IMR-90 (cell line): Measurements from ENCODE around the gene ZNF750. TPM values are rescaled to one million over a fixed set of nuclear protein-coding genes. Genes with fewer than 3 reads are reported as not detected.

Experiments used
- ATAC-seq: fragments of 200-7000 bp; cut with Tn5 transposase; 2 replicates; pipeline ENCODE4 v1.9.1; 2020; ENCODE audit warnings: low read depth, mild to moderate bottlenecking, moderate library complexity
- BruUV-seq: library from RNA; stranded (reverse); fragments of 400-500 nt; replicated peaks from 2 replicates; lab custom pipeline; 2021; lab: Mats Ljungman, UMichigan
- CTCF ChIA-PET: fragments of 300-600 bp; formaldehyde crosslinking; extraction: SDS; loops from one replicate; lab custom pipeline; 2021; ENCODE audit warnings: antibody characterized with exemption; lab: Yijun Ruan, JAX
- POLR2A ChIA-PET: fragments of 300-600 bp; sonication (Branson Sonifier 250); formaldehyde crosslinking; loops from one replicate; lab custom pipeline; 2022; ENCODE audit warnings: antibody characterized with exemption; ENCODE audit not compliant: unreplicated experiment; lab: Charles Lee
- DNase-seq: peaks from one replicate; pipeline ENCODE4 v3.0.0; 2013
- H2AFZ ChIP-seq: replicated peaks from 2 replicates; pipeline ENCODE3; 2013; ENCODE audit warnings: low read length, mild to moderate bottlenecking; ENCODE audit not compliant: poor library complexity
- H2AK5ac ChIP-seq: 2 replicates; pipeline ENCODE4 v1.6.1; 2013; ENCODE audit warnings: low read depth, low read length, inconsistent platforms
- H2AK9ac ChIP-seq: replicated peaks from 2 replicates; pipeline ENCODE3; 2013; ENCODE audit warnings: mild to moderate bottlenecking, low read depth, low read length, moderate library complexity; ENCODE audit not compliant: poor library complexity
- H2BK120ac ChIP-seq: 2 replicates; pipeline ENCODE4 v1.6.1; 2013; ENCODE audit warnings: low read depth, low read length, inconsistent platforms
- H2BK15ac ChIP-seq: 3 replicates; pipeline ENCODE4 v1.6.1; 2013; ENCODE audit warnings: low read depth, low read length, inconsistent platforms
- H2BK20ac ChIP-seq: 2 replicates; pipeline ENCODE4 v1.6.1; 2013; ENCODE audit warnings: low read depth, mild to moderate bottlenecking, inconsistent platforms, low read length, moderate library complexity
- H2BK5ac ChIP-seq: 2 replicates; pipeline ENCODE4 v1.6.1; 2013; ENCODE audit warnings: mild to moderate bottlenecking, low read depth, low read length, inconsistent platforms; ENCODE audit not compliant: poor library complexity, severe bottlenecking
- H3K14ac ChIP-seq: replicated peaks from 2 replicates; pipeline ENCODE4 v1.6.1; 2013; ENCODE audit warnings: low read depth, low read length, inconsistent platforms
- H3K18ac ChIP-seq: 2 replicates; pipeline ENCODE4 v1.6.1; 2013; ENCODE audit warnings: low read depth, low read length, control low read depth
- H3K23ac ChIP-seq: 2 replicates; pipeline ENCODE4 v1.6.1; 2013; ENCODE audit warnings: low read depth, low read length, inconsistent platforms
- H3K27ac ChIP-seq: 2 replicates; pipeline ENCODE4 v1.5.1; 2013; ENCODE audit warnings: mild to moderate bottlenecking, control low read depth, low read length; ENCODE audit not compliant: insufficient read depth
- H3K27me3 ChIP-seq: 2 replicates; pipeline ENCODE4 v1.6.1; 2013; ENCODE audit warnings: low read length; ENCODE audit not compliant: control insufficient read depth, insufficient read depth
- H3K36me3 ChIP-seq: 2 replicates; pipeline ENCODE4 v1.6.1; 2013; ENCODE audit warnings: low read length, mixed read lengths; ENCODE audit not compliant: control insufficient read depth, insufficient read depth
- H3K4ac ChIP-seq: 2 replicates; pipeline ENCODE4 v1.6.1; 2013; ENCODE audit warnings: low read depth, low read length, inconsistent platforms
- H3K4me1 ChIP-seq: 2 replicates; pipeline ENCODE4 v1.6.1; 2013; ENCODE audit warnings: low read length, mixed read lengths; ENCODE audit not compliant: control insufficient read depth, insufficient read depth
- H3K4me2 ChIP-seq: 2 replicates; pipeline ENCODE4 v1.6.1; 2013; ENCODE audit warnings: low read depth, mild to moderate bottlenecking, control low read depth, low read length, moderate library complexity
- H3K4me3 ChIP-seq: 2 replicates; pipeline ENCODE4 v1.5.1; 2013; ENCODE audit warnings: low read depth, mild to moderate bottlenecking, control low read depth, low read length, moderate library complexity; ENCODE audit not compliant: insufficient read depth
- H3K56ac ChIP-seq: 2 replicates; pipeline ENCODE4 v1.6.1; 2013; ENCODE audit warnings: low read length, inconsistent platforms; ENCODE audit not compliant: insufficient read depth; ENCODE audit errors: extremely low read depth
- H3K79me1 ChIP-seq, 2 experiments: 2 replicates each; pipeline ENCODE4 v1.6.1; 2013; ENCODE audit warnings: low read length in 2 of 2, inconsistent platforms in 1 of 2, low read depth in 1 of 2
- H3K9ac ChIP-seq: 2 replicates; pipeline ENCODE4 v1.6.1; 2013; ENCODE audit warnings: low read depth, low read length, control low read depth
- H3K9me1 ChIP-seq: 2 replicates; pipeline ENCODE4 v1.6.1; 2013; ENCODE audit warnings: low read length, inconsistent platforms; ENCODE audit not compliant: insufficient read depth
- H3K9me3 ChIP-seq: 2 replicates; pipeline ENCODE4 v1.6.1; 2013; ENCODE audit warnings: low read length; ENCODE audit not compliant: control insufficient read depth, insufficient read depth
- H4K20me1 ChIP-seq: 2 replicates; pipeline ENCODE4 v1.6.1; 2013; ENCODE audit warnings: low read length, inconsistent platforms; ENCODE audit not compliant: insufficient read depth
- H4K5ac ChIP-seq: 2 replicates; pipeline ENCODE4 v1.6.1; 2013; ENCODE audit warnings: mild to moderate bottlenecking, low read depth, low read length, control low read depth
- H4K8ac ChIP-seq, 2 experiments: 2 replicates each; pipeline ENCODE4 v1.6.1; 2013; ENCODE audit warnings: low read depth in 2 of 2, low read length in 2 of 2, control low read depth in 1 of 2, inconsistent platforms in 1 of 2
- H4K91ac ChIP-seq: 2 replicates; pipeline ENCODE4 v1.6.1; 2013; ENCODE audit warnings: low read depth, low read length, inconsistent platforms; ENCODE audit not compliant: insufficient read depth
- BHLHE40 ChIP-seq: fragments of 150-350 bp; IDR thresholded peaks from 2 replicates; pipeline ENCODE4 v1.6.1; 2016; ENCODE audit warnings: mild to moderate bottlenecking, low read depth, low read length
- CEBPB ChIP-seq: IDR thresholded peaks from 2 replicates; pipeline ENCODE4 v1.6.1; 2012; ENCODE audit warnings: low read depth, low read length, improper control_type of control experiment
- CHD1 ChIP-seq: IDR thresholded peaks from 2 replicates; pipeline ENCODE4 v1.6.1; 2012; ENCODE audit warnings: low read depth, low read length, improper control_type of control experiment
- CTCF ChIP-seq: conservative IDR thresholded peaks from 2 replicates; pipeline ENCODE4 v1.5.1; 2012; ENCODE audit warnings: mild to moderate bottlenecking, low read depth, low read length, improper control_type of control experiment
- ELK1 ChIP-seq: fragments of 150-350 bp; IDR thresholded peaks from 2 replicates; pipeline ENCODE4 v1.6.1; 2016; ENCODE audit warnings: low read depth, mild to moderate bottlenecking, low read length, moderate library complexity, borderline replicate concordance
- FOS ChIP-seq: fragments of 150-350 bp; IDR thresholded peaks from 2 replicates; pipeline ENCODE4 v1.6.1; 2016; ENCODE audit warnings: low read depth, low read length
- MAFK ChIP-seq: IDR thresholded peaks from 2 replicates; pipeline ENCODE4 v1.6.1; 2012; ENCODE audit warnings: low read depth, low read length, improper control_type of control experiment
- MAZ ChIP-seq: IDR thresholded peaks from 2 replicates; pipeline ENCODE4 v1.6.1; 2012; ENCODE audit warnings: low read depth, mild to moderate bottlenecking, low read length, improper control_type of control experiment, moderate library complexity, borderline replicate concordance
- MXI1 ChIP-seq: IDR thresholded peaks from 2 replicates; pipeline ENCODE4 v1.6.1; 2012; ENCODE audit warnings: low read depth, mild to moderate bottlenecking, low read length, moderate library complexity, borderline replicate concordance
- NFE2L2 ChIP-seq: fragments of 150-350 bp; IDR thresholded peaks from 2 replicates; pipeline ENCODE4 v1.6.1; 2016; ENCODE audit warnings: low read depth, mild to moderate bottlenecking, low read length
- POLR2A ChIP-seq: IDR thresholded peaks from 2 replicates; pipeline ENCODE4 v1.6.1; 2012; ENCODE audit warnings: mild to moderate bottlenecking, low read depth, low read length
- RAD21 ChIP-seq: IDR thresholded peaks from 2 replicates; pipeline ENCODE4 v1.6.1; 2012; ENCODE audit warnings: low read length, improper control_type of control experiment
- RCOR1 ChIP-seq: IDR thresholded peaks from 2 replicates; pipeline ENCODE4 v1.6.1; 2012; ENCODE audit warnings: mild to moderate bottlenecking, low read length, improper control_type of control experiment; ENCODE audit not compliant: insufficient replicate concordance
- RFX5 ChIP-seq: IDR thresholded peaks from 2 replicates; pipeline ENCODE4 v1.8.0; 2012; ENCODE audit warnings: low read depth, mild to moderate bottlenecking, low read length, moderate library complexity
- SMC3 ChIP-seq: fragments of 150-350 bp; IDR thresholded peaks from 2 replicates; pipeline ENCODE4 v1.6.1; 2016; ENCODE audit warnings: low read depth, mild to moderate bottlenecking, antibody characterized with exemption, low read length, moderate library complexity
- USF2 ChIP-seq: fragments of 150-350 bp; IDR thresholded peaks from 2 replicates; pipeline ENCODE4 v1.6.1; 2017; ENCODE audit warnings: mild to moderate bottlenecking, antibody characterized with exemption, low read length, low read depth
- WGBS, 2 experiments: methylation state at CpG; one replicate each; pipeline versions ENCODE4 v1.1.5 to v1.1.7; 2013; ENCODE audit warnings: missing lambda C conversion rate in 2 of 2; ENCODE audit not compliant: insufficient read length in 1 of 2; ENCODE audit errors: extremely low coverage in 2 of 2; 5-methylcytosine and 5-hydroxymethylcytosine counted together
- dilution Hi-C: fragments of 300-500 bp; cut with HindIII; formaldehyde crosslinking; loops from one replicate; pipeline ENCODE4 v1.14.3; 2018; ENCODE audit warnings: low sequenced_read_pairs; ENCODE audit not compliant: unreplicated experiment
- in situ Hi-C: fragments of 300-500 bp; cut with MboI; formaldehyde crosslinking; loops from 3 replicates; pipeline ENCODE4 v1.14.3; 2019; ENCODE audit warnings: low sequenced_read_pairs, inconsistent platforms, mixed read lengths
- intact Hi-C: fragments of 100-400 bp; cut with micrococcal nuclease; formaldehyde crosslinking; loops from 2 replicates; pipeline ENCODE4 v1.10.0; 2022
- polyA plus RNA-seq, 3 experiments: library from polyadenylated mRNA; depleted of rRNA; stranded (reverse); fragments of >200 nt; gene quantifications; 2 replicates each; pipeline ENCODE4 v1.2.3, GENCODE V29; 2012; ENCODE audit warnings: low replicate concordance in 1 of 3
- total RNA-seq: library from RNA; depleted of rRNA; stranded (reverse); fragments of >200 nt; gene quantifications from 2 replicates; pipeline ENCODE4 v1.2.3, GENCODE V29; 2012

Gene ZNF750
- total and polyA plus RNA-seq, 2 of the 4 experiments (the other 2 are of a cell fraction) = not detected

- Histone ChIP-seq H3K56ac (no peak overlapping the region), H3K18ac (no peak overlapping the region), H3K4me1 (peaks cover 18% of the 10 kb centered on the region), H4K5ac (no peak overlapping the region), H3K9me1 (peaks cover 20% of the 10 kb centered on the region), H4K8ac (no peak overlapping the region), H2BK5ac (no peak overlapping the region), H3K4me3 (no peak overlapping the region), H3K9me3 (no peaks in the 10 kb centered on the region), H3K14ac (no peak overlapping the region), H2BK20ac (no peak overlapping the region), H3K79me1 (peaks cover 9 to 59% of the 10 kb centered on the region in 2 experiments), H2BK120ac (no peak overlapping the region), H2BK15ac (no peak overlapping the region), H3K4me2 (no peak overlapping the region), H3K23ac (no peak overlapping the region), H3K4ac (no peak overlapping the region), H2AK9ac (no peak overlapping the region), H4K20me1 (peaks cover 7% of the 10 kb centered on the region), H2AFZ (no peak overlapping the region), H2AK5ac (no peak overlapping the region), H3K27ac (no peak overlapping the region), H3K9ac (no peak overlapping the region), H3K36me3 (peaks cover 13% of the 10 kb centered on the region), H3K27me3 (no peaks in the 10 kb centered on the region), H4K91ac (no peak overlapping the region)
- TF ChIP-seq CEBPB = no peak
- TF ChIP-seq RAD21 = no peak
- TF ChIP-seq FOS = no peak
- no peak for TF ChIP-seq POLR2A
- no peak for TF ChIP-seq CTCF
- TF ChIP-seq MAFK = no peak
- no peak for TF ChIP-seq SMC3
- no peak for TF ChIP-seq RFX5
- no peak for TF ChIP-seq MXI1
- no peak for TF ChIP-seq CHD1
- TF ChIP-seq ELK1 = no peak
- no peak for TF ChIP-seq USF2
- TF ChIP-seq BHLHE40 = no peak
- TF ChIP-seq MAZ = no peak
- no peak for TF ChIP-seq NFE2L2
- no peak for TF ChIP-seq RCOR1
- dilution Hi-C loops = no loop called here
- in situ Hi-C loops = no loop called here
- ATAC-seq = no peak
- WGBS, 2 experiments = 82% methylated on average over 2 of the region's 18 CpGs; no CpG with 5 or more reads in 1 of the 2 experiments
- CTCF ChIA-PET = no interaction called here
- BruUV-seq = no TSS peak
- no peak for DNase-seq
- POLR2A ChIA-PET = no interaction called here
- intact Hi-C loops = no loop called here
These were observed 28.0 kb upstream of the ZNF750 start for GRCh38 chr17:82867763-82868325.
